Measurements from ENCODE around the gene USP15.

The USP15 gene

DNA sequence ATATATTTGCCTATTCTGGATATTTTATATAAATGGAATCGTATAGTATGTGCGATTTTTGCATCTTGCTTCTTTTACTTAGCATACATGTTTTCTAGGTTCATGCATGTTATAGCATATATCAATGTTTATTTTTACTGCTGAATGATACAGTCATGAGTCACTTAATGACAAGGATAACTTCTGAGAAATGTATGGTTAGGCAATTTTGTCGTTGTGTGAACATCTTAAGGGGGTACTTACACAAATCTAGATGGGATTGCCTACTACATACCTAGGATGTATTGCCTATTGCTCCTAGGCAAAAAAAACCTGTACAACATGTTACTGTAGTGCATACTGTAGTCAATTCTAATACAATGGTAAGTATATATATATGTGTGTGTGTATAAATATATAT, 8.8 kb downstream of the USP15 start:
- DNase-seq (ENCODE audit: low read depth): no peak

DNA sequence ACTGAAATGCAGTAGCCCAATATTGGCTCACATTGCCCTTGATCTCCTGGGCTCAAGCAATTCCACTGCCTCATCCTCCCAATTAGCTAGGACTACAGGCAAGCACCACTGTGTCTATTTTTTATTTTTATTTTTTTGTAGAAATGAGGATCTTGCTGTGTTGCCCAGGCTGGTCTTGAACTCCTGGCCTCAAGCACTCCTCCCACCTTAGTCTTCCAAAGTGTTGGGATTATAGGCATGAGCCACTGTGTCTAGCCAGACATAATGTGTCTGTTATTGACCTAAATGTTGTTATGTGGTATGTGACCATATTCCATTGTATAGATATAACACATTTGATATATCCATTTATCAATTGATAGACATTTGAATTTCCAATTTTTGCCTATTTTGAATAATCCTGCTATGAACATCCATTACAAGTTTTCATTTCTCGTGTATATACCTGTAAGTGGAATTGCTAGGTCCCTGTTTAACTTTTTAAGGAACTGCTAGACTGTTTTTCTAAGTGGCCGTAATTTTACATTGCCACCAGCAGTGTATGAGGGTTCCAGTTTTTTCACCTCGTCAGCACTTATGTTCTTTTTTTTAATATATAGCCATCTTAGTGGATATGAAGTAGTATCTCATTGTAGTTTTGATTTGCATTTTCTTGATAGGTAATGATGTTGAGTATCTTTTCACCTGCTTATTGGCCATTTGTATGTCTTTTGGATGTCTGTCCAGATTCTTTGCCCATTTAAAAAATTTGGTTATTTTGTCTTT, 9.4 kb downstream of the USP15 start:
- H3K4me3 ChIP-seq (ENCODE audit: low read depth, low read length): no peak overlapping the region
- no peak for DNase-seq (ENCODE audit: low read depth)
- TF ChIP-seq, protein P1, sequence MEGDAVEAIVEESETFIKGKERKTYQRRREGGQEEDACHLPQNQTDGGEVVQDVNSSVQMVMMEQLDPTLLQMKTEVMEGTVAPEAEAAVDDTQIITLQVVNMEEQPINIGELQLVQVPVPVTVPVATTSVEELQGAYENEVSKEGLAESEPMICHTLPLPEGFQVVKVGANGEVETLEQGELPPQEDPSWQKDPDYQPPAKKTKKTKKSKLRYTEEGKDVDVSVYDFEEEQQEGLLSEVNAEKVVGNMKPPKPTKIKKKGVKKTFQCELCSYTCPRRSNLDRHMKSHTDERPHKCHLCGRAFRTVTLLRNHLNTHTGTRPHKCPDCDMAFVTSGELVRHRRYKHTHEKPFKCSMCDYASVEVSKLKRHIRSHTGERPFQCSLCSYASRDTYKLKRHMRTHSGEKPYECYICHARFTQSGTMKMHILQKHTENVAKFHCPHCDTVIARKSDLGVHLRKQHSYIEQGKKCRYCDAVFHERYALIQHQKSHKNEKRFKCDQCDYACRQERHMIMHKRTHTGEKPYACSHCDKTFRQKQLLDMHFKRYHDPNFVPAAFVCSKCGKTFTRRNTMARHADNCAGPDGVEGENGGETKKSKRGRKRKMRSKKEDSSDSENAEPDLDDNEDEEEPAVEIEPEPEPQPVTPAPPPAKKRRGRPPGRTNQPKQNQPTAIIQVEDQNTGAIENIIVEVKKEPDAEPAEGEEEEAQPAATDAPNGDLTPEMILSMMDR (IDR thresholded peaks at IDR 0.05; ENCODE audit: insufficient read depth, low read depth, low read length, missing control alignments): no peak

More for the DNA sequence above, 8.8 kb downstream of the USP15 start:
- TF ChIP-seq, protein P1 (IDR thresholded peaks at IDR 0.05; ENCODE audit: insufficient read depth, low read depth, low read length, missing control alignments): no peak
- H3K4me3 ChIP-seq (ENCODE audit: low read depth, low read length): no peak overlapping the region

DNA sequence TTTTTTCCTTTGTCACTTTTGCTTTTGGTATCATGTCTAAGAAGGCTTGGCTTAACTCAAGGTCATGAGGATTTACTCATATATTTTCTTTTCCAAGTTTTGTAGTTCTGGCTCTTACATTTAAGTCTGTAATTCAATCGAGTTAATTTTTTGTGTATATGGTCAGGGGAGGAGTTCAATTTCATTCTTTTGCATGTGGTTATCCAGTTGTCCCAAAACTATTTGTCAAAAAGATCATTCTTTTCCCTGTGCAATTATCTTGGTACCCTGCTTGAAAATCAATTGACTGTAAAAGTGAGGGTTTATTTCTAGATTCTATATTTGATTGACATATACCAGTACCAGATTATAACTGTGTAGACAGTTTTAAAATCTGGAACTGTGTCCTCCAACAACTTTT, 10.2 kb downstream of the USP15 start:
- no peak for DNase-seq (ENCODE audit: low read depth)
- no peak overlapping the region for H3K4me3 ChIP-seq (ENCODE audit: low read depth, low read length)
- TF ChIP-seq, protein P1 (IDR thresholded peaks at IDR 0.05; ENCODE audit: insufficient read depth, low read depth, low read length, missing control alignments): no peak

DNA sequence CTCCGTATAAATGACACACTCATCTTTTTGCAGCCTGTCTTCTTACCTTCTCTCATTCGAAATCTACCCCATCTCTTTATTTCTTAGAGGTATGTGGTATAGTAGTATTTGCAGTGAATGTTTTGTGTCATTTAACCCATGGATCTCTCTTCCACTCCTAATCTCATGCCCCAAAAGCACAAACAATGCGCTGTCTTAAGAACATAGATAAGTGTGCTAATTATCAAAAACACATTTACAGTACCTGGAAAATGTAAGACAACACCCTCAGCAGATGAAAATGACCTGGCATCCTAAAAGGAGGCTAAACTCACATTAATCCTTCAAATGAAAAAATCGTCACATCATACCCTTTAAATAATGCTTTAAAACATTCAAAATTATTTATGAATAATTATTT, 10.7 kb downstream of the USP15 start:
- H3K4me3 ChIP-seq (ENCODE audit: low read depth, low read length): no peak overlapping the region
- no peak for DNase-seq (ENCODE audit: low read depth)
- TF ChIP-seq, protein P1 (IDR thresholded peaks at IDR 0.05; ENCODE audit: insufficient read depth, low read depth, low read length, missing control alignments): no peak

DNA sequence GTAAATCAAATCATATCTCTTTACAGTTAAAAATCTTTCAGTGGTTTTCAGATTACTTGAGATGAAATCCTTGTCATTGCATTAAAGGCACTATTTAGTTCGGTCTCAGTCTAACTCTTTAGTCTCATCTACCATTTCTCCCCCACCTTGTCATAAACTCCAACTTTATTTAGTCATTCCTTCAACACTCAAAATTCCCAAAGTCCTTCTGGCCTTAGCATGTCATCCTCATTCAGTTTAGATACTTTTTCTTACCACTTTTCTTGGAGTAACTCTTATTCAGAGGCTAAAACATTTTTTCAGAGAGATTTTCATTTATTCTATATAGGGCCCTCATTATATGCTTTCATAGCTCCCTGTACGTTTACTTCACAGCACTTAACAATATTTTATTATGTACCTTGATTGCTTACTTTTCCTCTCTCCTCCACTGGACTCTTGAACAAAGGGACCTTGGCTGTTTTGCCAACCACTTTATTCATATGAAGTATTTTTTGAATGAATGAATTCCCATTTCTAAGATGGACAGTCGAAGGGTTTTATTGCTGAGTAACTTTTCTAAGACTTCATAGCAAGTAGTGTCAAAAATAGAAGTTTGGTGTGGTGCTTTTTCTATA, 12.8 kb downstream of the USP15 start:
- TF ChIP-seq, protein P1 (IDR thresholded peaks at IDR 0.05; ENCODE audit: insufficient read depth, low read depth, low read length, missing control alignments): no peak
- no peak overlapping the region for H3K4me3 ChIP-seq (ENCODE audit: low read depth, low read length)
- no peak for DNase-seq (ENCODE audit: low read depth)

DNA sequence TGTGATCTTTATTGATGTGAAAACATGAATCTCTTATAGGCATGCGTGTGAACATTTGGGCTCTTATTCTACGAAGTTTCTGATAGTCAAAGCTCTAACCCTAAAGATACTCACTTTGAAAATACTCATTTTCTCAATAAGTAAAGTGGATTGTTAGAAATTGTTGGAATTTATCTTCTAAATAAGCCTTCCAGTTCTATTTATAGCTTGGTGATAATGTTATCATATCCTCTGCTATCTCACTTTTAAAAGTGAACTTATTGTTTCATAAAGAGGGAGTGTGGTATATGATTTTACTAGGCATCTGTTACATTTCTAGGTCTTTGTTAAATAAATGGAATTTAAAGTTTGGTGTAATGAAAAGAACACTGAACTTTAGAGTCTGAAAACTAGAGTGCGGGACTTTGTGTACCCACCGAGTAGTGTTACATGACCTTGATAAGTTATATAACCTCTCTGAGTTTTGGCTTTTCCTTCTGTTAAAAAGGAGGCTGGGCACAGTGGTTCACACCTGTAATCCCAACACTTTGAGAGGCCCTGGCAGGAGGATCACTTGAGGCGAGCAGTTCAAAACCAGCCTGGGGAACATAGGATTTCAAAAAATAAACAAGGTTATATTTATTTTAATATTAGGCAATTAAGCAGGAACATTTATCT, 13.6 kb downstream of the USP15 start:
- TF ChIP-seq, protein P1 (IDR thresholded peaks at IDR 0.05; ENCODE audit: insufficient read depth, low read depth, low read length, missing control alignments): no peak
- DNase-seq (ENCODE audit: low read depth): no peak
- no peak overlapping the region for H3K4me3 ChIP-seq (ENCODE audit: low read depth, low read length)
